ENCODE measurements around the gene PEAK1.

Gene PEAK1

GRCh38 chr15:77066971-77067690 lies 352.8 kb downstream of the PEAK1 start (continued):
- peak; percentile 83 for TF ChIP-seq ZNF18 (tag by site-specific recombination; IDR thresholded peaks at IDR 0.05)
- TF ChIP-seq ZNF664 (tag by site-specific recombination; IDR thresholded peaks at IDR 0.05): no peak
- 0 out of 2 replicates have a peak, but pooled peaks have one; percentile 33 for TF ChIP-seq ZNF184 (tag by site-specific recombination; IDR thresholded peaks at IDR 0.05)
- TF ChIP-seq ZNF449 (tag by site-specific recombination; IDR thresholded peaks at IDR 0.05): peak; percentile 50; the same call in 1 of the 2 replicates
- no peak for TF ChIP-seq ZNF433 (tag by site-specific recombination; IDR thresholded peaks at IDR 0.05; ENCODE audit: low read depth)
- peak; percentile 96 for TF ChIP-seq FEZF1 (tag by site-specific recombination; IDR thresholded peaks at IDR 0.05)
- peak; percentile 65; the same call in 1 of the 2 replicates for TF ChIP-seq ZNF423 (tag by site-specific recombination; IDR thresholded peaks at IDR 0.05)
- TF ChIP-seq ZBTB49 (tag by site-specific recombination; IDR thresholded peaks at IDR 0.05; ENCODE audit: low read depth): no peak
- peak; percentile 89 for TF ChIP-seq SCRT1 (tag by site-specific recombination; IDR thresholded peaks at IDR 0.05; ENCODE audit: borderline replicate concordance)
- no peak for TF ChIP-seq ZNF571 (tag by site-specific recombination; IDR thresholded peaks at IDR 0.05)
- TF ChIP-seq ZNF175 (tag by site-specific recombination; IDR thresholded peaks at IDR 0.05): no peak
- no peak for TF ChIP-seq ZNF76 (tag by site-specific recombination; IDR thresholded peaks at IDR 0.05; ENCODE audit: borderline replicate concordance, low read depth)
- TF ChIP-seq GFI1B (tag by site-specific recombination; IDR thresholded peaks at IDR 0.05): peak; percentile 72
- no peak for TF ChIP-seq ZNF280C (tag by site-specific recombination; IDR thresholded peaks at IDR 0.05)
- TF ChIP-seq OSR2 (tag by site-specific recombination; IDR thresholded peaks at IDR 0.05): peak; percentile 96
- no peak for TF ChIP-seq ZNF140 (tag by site-specific recombination; IDR thresholded peaks at IDR 0.05)
- TF ChIP-seq ZBTB1 (tag by site-specific recombination; IDR thresholded peaks at IDR 0.05): 0 out of 2 replicates have a peak, but pooled peaks have one; percentile 66
- TF ChIP-seq GLIS1 (tag by site-specific recombination; IDR thresholded peaks at IDR 0.05): peak; percentile 62
- no peak for TF ChIP-seq ZNF768 (tag by site-specific recombination; IDR thresholded peaks at IDR 0.05)
- no peak; the same call in 1 of the 2 replicates for TF ChIP-seq ZNF398 (tag by site-specific recombination; IDR thresholded peaks at IDR 0.05)
- 0 out of 2 replicates have a peak, but pooled peaks have one; percentile 15 for TF ChIP-seq ZNF518A (tag by site-specific recombination; conservative IDR thresholded peaks at IDR 0.05; ENCODE audit: low read depth)
- no peak; the same call in 1 of the 2 replicates for TF ChIP-seq ZNF623 (tag by site-specific recombination; IDR thresholded peaks at IDR 0.05)
- no peak for TF ChIP-seq ZNF544 (tag by site-specific recombination; IDR thresholded peaks at IDR 0.05)
- TF ChIP-seq ZNF19 (tag by site-specific recombination; IDR thresholded peaks at IDR 0.05; ENCODE audit: low read depth): no peak

All from HEK293 (cell line).